ENCODE measurements around the gene NUTM2A. TPM values are rescaled to one million over a fixed set of nuclear protein-coding genes. Genes with fewer than 3 reads are reported as not detected.
"Not testable (repeated sequence)": the region's sequence is repeated elsewhere in the genome, so short reads cannot be mapped to it uniquely, and the experiment has no call there.

Gene NUTM2A, protein sequence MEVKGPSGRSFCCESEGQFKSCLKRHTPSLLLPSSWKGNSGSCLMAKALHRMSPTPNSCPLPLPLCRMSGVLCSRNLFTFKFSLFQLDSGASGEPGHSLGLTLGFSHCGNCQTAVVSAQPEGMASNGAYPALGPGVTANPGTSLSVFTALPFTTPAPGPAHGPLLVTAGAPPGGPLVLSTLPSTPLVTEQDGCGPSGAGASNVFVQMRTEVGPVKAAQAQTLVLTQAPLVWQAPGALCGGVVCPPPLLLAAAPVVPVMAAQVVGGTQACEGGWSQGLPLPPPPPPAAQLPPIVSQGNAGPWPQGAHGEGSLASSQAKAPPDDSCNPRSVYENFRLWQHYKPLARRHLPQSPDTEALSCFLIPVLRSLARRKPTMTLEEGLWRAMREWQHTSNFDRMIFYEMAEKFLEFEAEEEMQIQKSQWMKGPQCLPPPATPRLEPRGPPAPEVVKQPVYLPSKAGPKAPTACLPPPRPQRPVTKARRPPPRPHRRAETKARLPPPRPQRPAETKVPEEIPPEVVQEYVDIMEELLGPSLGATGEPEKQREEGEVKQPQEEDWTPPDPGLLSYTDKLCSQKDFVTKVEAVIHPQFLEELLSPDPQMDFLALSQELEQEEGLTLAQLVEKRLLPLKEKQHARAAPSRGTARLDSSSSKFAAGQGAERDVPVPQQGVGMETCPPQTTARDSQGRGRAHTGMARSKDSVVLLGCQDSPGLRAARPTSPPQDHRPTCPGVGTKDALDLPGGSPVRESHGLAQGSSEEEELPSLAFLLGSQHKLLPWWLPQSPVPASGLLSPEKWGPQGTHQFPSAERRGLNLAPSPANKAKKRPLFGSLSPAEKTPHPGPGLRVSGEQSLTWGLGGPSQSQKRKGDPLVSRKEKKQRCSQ
- polyA plus RNA-seq (ENCODE audit: insufficient read length): 3.5 TPM

DNA sequence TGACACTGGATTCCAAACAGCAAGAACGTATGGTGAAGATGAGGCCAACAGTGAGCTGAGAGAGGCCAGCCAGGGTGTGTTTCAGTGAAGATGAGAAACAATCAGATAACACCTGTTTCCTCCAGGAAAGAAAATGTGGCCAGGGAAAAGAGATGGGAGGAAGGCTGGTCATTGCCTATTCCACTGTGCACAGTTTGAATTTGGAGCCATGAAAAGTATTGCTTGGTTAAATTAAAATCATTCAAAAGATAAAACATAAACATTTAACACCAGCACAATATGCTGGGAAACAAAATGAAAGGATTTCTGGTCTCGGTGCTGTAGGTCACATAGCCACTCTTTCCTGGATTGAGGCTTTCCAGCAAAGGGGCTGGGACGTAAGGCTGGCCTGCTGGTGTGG is at the start of gene NUTM2A:
NUTM2A (plus strand) TSS at position 301 of the 400 bp plus-strand sequence. CDS start 383 bp downstream, outside the sequence.
- DNase-seq: not testable (repeated sequence)

DNA sequence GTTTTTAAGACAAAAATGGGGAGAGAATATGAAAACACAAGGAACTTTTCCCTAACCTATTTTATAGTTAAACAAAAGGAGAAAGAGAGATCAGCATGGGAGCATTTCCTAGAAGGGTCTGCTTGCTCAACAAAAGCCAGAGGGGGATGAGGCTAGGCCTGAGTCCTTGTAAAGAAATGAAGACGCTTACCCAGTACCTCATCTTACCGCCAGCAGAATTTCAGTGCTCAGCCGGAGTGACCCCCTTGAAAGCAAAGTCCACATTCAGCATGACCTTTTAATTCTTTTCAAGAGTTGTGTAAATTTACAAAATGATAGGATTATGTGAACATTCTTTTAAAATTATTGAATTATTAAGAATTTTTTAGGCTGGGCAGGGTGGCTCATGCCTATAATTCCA is 47.7 kb upstream of the NUTM2A start:
- DNase-seq: not testable (repeated sequence)

DNA sequence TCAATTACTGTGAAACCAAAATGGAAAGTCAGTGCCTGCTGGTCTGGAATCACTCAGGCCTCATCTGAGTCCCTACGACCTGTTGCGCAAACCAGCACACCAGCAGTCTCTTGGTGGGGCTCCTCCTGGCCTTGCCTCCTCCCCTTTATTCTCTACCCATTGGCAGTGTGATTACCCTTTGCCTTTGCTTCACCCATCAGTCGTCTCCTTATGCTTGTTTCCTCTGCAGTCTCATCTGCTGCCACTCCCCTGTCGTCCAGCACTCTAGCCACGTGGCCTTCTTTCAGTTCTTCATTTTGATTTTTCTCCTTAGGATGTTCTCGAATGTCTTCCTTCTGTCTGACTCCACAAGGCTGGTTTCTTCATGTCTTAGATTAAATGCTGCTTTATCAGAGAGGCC is 40.8 kb upstream of the NUTM2A start:
- DNase-seq: not testable (repeated sequence)

DNA sequence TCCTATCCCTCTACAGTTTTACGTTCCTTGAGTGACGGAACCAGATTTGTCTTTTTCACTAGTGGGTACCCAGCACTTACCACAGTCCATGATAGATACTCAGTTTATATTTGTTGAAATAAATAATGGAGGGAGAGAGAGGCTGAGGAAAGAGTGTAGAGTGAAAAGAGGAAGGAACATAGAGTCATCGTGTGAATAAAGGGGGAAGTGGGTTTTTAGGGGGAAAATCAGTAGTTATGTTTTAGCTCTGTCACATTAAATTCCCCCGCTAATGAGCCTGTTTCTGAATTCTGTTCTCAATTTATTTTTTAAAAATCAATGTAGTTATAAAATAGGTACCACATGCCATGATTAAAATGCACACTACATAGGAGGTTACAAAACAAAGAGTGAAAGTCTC is 39.2 kb upstream of the NUTM2A start:
- not testable (repeated sequence) for DNase-seq

DNA sequence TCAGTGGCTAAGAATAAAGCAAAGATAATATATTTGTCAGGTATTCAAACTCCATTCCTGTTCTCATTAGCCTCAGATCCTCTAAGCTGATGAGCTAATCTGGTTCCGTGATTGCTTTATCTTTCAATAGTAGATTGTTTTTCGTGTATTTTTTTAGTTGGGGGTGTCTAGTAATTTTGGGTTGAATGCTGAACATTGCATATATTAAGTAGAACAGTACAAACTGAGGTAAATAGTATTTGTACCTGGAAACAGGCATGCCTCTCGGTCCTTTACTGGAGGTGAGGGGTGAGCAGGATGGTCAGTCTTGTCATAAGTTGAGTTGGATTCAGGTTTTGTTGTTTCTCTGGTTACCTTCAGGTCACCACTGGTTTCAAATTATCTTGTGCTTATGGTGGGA is 37.7 kb upstream of the NUTM2A start:
- not testable (repeated sequence) for DNase-seq

DNA sequence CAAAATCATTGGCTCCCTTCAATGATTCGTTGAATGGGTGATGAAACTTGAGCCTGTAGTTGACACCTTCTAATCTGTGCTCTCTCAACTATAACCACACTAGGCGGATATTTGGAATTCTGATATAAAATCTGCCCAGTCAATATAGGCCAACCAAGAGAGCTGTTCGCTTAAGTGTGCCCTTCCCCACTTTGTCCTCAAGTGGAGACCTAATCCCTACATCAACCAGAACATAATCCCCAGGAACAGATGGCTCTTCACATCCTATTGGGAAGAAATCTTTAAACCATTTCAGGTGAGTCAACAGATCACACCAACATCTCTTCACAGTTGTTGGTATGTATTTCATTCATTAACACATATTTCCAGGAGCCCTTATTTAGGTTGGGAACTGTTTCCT is 33.4 kb upstream of the NUTM2A start:
- DNase-seq: not testable (repeated sequence)

DNA sequence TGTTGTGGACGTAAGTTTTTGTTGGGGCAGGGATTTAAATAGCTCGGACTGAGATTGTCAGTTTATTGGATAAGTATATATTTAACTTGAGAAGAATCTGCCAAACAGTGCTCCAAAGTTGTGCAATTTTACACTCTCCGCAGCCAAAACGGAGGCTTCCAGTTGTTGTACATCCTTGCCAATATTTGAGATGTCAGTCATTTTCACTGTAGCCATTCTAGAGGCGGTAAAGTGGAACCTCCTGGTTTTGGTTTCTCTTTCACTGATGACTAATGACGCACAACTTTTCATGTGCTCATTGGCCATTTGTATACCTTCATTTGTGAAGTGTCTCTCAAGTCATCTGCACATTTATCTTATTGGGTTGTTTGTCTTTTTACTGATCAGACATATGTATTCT is 24.3 kb upstream of the NUTM2A start:
- DNase-seq: not testable (repeated sequence)

DNA sequence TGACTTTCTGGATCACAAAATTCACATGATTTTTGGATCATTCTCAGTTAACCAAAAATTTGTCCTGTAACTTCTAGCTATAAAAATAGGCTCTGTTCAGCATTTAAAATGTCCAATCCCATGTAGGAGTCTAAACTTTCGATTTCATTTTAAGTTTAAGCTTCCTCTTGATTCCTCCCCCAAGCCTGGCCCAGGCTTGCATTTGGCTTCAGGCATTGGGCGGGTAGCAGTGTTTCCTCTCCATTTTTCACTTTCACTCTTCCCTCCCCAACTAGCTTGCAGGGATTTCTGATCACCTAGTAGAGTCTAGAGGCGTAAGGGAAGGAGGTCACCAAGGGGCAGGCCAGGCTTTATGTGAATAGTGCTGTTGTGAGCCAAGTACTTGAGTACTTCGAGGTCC is 20.4 kb upstream of the NUTM2A start:
- not testable (repeated sequence) for DNase-seq

DNA sequence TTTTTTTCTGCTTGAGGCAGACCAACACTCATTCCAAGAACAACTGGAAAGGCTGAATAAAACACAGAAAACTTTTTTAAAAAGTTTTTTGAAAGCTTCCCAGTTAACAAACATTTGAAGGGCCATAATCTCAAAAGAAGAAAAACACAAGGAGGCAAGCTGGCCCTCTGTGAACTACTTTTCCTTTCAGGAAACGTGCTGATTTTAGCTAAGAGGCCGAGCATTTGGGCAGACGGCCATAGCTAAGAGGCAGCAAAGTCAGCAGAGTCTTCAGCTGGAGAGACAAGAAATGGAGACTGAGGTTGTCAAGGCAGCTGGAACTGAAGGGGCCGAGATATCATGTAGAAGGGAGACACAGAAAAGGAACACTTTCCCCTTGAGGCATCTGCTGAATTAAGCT is 18.3 kb upstream of the NUTM2A start:
- not testable (repeated sequence) for DNase-seq

DNA sequence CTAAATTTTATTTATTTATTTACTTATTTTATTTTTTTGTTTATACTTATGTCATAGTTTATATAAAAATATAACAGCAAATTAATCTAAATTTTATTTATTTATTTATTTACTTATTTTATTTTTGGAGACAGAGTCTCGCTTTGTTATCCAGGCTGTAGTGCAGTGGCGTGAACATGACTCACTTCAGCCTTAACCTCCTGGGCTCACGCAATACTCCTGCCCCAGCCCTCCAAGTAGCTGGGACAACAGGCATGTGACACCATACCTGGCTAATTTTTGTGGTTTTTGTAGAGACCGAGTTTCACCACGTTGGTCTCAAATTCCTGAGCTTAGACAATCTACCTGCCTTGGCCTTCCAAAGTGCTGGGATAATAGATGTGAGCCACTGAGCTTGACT is 14.9 kb upstream of the NUTM2A start:
- DNase-seq: not testable (repeated sequence)

DNA sequence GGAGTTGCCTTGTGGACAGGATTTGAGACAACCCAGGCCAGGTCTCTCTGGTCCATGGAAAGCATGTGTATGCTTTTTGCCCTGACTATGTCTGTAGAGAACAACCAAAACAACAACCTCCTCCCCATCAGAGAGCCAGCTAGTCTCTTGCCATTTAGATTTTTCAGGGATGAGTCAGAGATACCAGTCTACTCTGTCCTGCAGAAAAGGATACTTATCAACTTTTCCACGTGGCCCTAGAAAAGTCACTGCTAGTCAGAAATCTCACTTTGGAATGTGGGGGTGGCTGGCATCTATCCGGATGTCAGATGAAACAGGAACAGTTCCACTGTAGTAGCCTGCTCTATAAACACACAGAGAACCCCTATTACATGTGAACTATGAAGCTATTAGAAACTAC is 13.4 kb upstream of the NUTM2A start:
- not testable (repeated sequence) for DNase-seq

DNA sequence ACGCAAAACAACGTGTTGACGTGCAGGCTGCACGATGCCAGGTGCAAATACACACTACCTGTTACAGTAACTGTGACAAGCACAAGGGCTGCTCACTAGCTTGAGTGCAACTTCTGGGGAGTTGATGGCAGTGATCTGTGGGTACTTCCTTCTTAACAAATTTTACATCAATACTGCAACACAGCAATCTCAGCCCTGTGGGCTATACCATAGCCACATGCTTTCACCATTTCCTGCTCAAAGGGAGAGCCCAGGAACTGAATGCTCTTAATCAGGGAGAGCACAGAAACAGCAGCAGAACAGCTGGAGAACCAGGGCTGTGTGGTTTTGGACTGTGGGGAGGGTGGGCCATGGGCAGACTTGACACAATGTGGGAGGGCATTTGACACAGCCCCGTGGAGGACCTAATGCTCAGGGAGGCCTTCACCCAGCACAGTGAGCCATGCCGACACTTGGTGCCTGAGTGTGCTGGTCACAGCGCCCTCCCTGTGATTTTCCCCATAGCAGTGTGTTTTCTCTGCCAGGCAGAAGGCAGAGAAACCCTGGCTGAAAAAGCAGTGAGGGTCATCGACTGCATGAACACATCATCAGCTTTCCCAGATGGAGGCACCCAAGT is 12.0 kb upstream of the NUTM2A start:
- DNase-seq: not testable (repeated sequence)

DNA sequence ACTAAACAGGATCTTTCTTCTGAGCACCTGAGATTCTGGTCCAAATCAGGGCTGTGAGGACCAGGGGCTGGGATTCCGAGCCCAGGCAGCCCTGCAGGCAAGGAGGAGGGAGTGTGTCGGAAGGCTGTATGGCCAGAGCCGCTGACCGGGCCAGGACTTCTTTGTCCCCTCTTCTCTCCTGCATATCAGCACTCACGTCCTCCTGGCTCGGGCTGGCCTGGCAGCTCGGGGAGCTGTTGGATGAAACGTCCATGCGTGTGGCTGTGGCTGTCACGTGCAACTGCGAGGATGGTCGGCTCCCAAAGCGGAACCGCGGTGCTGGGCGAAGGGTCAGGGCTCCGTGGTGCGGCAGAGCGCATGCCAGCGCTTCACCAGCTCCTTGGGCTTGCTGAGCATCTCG is 11.4 kb upstream of the NUTM2A start:
- DNase-seq: not testable (repeated sequence)

DNA sequence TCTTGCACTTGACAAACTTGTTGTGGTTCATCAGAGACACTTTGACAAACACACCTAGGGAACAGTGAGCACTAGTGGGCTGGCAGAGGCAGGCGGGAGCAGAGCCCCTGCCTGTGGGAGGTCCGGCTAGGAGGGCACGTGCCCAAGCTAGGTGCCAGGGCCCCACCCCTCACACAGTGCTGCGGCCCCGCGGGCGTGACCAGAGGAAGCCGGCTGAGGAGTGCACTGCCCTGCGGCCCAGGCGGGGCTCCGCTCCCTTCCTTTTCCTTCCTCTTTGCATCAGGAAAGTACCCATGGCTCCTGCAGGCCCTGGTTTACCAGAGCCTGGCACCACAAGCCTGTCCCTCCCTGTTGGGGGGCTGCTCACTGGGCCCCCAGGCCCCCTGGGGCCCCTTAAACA is 9.1 kb upstream of the NUTM2A start:
- DNase-seq: not testable (repeated sequence)

DNA sequence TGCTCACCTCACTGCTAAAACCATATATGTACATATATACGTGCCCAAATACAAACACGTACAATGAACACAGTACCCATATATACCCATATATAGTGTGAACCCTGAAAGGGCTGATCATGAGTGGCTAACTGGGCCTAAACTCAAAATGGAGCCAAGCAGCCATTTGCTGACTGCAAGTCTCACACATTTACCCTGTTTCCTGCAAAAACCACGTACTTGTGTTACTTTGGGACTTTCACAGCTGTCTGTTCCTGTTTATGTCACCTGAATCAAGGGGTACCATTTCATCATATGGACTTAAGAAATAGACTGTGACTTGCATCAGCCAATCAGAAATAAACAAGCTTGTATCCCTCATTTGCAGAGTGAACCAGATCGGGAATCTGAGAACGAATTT is 5.9 kb upstream of the NUTM2A start:
- DNase-seq: not testable (repeated sequence)

DNA sequence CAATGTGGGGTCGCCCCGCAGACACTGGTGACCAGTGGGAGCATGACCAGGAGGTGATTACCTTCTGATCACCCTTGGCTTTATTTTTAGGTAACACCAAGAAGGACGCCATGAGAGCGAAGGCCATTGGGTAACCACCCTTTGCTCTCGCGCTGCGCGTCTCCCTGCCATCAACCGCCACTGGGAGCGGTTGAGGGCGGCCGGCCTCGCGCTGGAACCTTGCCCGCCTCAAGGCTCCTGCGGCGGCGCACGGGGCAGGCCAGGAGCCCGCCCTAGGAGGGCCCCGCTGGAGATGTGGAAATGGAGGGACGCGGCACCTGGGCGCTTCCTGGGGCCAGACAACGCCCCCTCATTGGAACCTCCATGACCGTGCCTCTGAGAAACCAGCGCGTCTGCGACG is 2.5 kb upstream of the NUTM2A start:
- DNase-seq: not testable (repeated sequence)

DNA sequence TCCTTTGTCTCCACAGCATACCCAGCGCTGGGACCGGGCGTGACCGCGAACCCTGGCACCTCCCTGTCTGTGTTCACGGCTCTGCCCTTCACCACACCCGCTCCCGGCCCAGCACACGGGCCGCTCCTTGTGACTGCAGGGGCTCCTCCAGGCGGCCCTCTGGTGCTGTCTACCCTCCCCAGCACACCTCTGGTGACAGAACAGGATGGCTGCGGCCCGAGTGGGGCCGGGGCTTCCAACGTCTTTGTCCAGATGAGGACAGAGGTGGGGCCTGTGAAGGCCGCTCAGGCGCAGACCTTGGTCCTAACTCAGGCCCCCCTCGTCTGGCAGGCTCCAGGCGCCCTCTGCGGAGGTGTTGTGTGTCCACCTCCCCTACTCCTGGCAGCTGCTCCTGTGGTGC is 3.0 kb downstream of the NUTM2A start:
- not testable (repeated sequence) for DNase-seq

DNA sequence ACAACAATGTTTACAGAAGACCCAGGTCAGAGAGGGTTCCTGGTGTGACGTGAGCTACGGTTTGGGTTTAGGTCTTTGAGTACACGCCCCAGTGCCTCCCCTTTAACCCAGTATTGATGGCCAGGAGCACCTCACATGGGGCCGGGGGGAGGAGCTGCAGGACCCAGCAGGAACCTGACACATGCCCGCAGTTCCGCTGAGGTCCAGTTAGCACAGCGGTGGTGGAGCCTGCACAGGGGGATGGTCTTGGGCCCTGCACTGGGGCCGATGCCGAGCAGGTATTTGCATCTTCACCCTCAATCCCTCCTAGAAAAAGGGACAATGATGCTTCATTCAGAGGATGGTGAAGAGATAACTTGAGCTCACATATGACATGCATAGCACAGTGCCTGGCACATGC is 4.0 kb downstream of the NUTM2A start:
- not testable (repeated sequence) for DNase-seq

DNA sequence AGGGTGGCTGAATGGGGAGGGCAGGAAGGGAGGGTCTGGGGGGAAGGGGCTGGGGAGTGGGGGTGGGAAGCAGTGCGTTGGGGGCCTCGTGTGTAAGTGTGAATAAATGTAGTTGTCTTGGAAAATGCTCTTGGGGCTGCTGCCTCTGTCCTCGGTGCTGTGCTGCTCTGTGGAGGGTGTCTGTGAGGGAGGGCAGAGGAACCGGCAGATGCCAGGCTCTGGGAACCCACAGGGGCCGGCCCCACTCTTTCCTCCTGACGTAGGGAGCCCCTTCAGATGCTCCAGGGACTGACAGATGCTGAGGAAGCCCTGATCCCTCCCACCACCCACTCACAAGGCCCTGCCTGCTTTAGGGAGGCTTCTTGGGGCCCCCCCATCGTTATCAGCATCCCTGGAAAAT is 9.6 kb downstream of the NUTM2A start:
- not testable (repeated sequence) for DNase-seq

DNA sequence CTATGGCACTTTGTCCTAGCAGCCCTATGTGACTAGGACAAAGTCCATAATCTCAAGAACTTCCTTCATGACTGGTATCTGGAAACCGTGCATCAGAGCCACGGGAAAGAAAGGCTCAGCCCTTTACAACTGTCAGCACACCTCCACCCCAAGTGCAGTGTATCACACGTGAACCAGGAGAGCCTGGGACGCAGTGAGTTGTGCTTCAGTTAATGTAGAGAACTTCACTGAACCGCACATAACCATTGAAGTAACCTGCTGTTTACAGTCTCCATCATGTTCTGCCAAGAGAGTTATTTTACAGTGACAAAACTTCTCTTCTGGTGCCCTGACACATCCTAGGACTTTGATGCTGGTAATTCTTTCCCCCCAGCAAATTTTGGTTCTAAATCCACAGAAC is 12.0 kb downstream of the NUTM2A start:
- not testable (repeated sequence) for DNase-seq

DNA sequence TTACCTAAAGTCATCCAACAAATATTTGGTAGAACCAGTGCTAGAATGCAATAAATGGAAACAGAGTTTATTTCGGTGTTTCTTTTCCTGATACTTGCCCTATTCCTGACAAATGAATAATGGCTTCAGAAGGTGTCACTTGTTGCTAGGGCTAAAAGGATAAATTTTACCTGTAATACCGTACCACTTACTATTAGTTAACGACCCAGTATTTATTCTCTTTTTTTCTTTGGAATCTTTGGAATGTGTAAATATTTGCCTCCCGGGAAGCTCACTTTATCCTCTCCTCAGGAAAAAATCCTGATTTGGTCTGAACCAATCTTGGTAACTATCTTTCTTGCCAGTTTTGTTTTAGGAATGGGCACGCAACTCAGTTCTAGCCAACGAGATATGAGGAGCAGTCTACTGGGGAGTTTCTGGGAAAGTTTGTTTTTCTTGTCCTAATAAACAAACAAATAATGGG is 14.1 kb downstream of the NUTM2A start:
- not testable (repeated sequence) for DNase-seq

DNA sequence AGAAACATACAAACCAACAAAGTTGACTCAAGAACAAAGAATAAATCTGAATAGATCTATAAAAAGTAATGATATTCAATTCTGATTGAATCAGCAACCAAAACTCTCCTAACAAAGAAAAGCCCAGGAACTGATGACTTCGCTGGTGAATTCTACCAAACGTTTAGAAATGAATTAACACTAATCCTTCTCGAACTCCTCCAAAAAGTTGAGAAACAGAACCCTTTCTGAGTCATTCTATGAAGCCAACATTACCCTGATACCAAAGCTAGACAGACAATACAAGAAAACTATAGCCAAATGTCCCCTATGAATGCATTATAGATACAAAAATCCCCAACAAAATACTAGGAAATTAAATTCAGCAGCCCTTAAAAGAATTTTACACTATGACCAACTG is 16.9 kb downstream of the NUTM2A start:
- DNase-seq: not testable (repeated sequence)

DNA sequence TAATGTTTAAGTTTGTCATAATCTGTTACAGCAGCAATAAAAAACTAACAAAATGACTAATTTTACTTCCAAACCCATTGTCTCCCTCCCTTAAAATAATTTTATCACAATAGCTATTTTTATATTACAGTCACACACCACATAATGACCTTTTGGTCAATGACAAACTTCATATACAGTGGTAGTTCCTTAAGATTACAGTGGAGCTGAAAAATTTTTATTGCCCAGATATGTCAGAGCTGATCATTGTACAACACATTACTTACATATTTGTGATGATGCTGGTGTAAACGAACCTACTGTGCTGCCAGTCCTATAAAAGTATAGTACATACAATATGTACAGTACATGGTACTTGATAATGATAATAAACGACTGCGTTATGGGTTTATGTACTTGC is 22.1 kb downstream of the NUTM2A start:
- not testable (repeated sequence) for DNase-seq

Data from hindlimb muscle (tissue), 1 donor.